GM19468 (cell line): ENCODE measurements around the gene MAD1L1.

Experiments used
- ATAC-seq: cut with Tn5 transposase; IDR thresholded peaks from one replicate; pipeline ENCODE4 v1.9.1; 2021; ENCODE audit warnings: mild to moderate bottlenecking, moderate library complexity, moderate number of reproducible peaks; ENCODE audit not compliant: unreplicated experiment; ENCODE audit errors: extremely low read depth

The MAD1L1 gene

GRCh38 chr7:1901431-1902210, 331.1 kb downstream of the MAD1L1 start:
- no peak for ATAC-seq

DNA sequence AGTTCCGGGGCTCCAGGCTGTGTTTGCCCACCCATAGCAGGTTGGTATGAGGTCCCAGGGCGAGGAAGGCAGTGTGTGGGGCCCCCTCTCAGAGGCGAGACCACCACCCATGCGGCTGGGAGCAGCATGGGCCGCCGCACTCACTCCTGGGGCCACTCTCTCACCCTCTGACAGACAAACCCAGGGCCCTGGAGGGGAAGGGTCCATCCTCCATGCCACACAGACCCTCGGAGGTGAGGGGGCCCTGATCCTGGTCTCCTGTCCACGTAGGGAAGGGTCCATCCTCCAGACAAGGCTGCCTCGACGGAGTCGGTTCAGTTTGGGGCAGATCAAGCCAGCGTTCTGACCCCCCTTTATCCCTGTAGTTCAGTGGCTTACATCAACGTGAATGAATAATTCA, 331.9 kb downstream of the MAD1L1 start:
- no peak for ATAC-seq

- no peak for ATAC-seq
These were observed 332.6 kb downstream of the MAD1L1 start for GRCh38 chr7:1899951-1900762.

DNA sequence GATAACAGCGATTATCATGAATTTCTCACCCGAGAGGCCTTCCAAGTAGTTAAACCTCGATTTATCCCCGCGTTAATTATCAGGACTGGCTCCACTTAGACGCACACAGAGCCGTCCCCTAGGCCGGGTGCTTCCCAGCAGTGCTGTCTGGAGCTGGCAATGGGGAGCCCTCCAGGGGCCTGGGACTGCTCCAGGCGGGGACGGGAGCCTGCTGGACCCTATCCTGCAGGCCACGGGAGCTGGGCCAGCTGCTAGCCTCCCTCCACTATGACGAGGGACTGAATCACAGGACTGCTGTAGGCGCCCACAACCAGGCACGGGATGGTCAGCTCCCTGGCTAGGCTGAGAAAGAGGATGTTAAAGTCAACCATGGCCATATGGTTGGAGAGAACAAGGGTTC, 333.5 kb downstream of the MAD1L1 start:
- ATAC-seq: no peak

- ATAC-seq: no peak
These were observed 334.0 kb downstream of the MAD1L1 start for GRCh38 chr7:1898628-1899185.

GRCh38 chr7:1897861-1898627, 334.7 kb downstream of the MAD1L1 start:
- ATAC-seq: no peak

DNA sequence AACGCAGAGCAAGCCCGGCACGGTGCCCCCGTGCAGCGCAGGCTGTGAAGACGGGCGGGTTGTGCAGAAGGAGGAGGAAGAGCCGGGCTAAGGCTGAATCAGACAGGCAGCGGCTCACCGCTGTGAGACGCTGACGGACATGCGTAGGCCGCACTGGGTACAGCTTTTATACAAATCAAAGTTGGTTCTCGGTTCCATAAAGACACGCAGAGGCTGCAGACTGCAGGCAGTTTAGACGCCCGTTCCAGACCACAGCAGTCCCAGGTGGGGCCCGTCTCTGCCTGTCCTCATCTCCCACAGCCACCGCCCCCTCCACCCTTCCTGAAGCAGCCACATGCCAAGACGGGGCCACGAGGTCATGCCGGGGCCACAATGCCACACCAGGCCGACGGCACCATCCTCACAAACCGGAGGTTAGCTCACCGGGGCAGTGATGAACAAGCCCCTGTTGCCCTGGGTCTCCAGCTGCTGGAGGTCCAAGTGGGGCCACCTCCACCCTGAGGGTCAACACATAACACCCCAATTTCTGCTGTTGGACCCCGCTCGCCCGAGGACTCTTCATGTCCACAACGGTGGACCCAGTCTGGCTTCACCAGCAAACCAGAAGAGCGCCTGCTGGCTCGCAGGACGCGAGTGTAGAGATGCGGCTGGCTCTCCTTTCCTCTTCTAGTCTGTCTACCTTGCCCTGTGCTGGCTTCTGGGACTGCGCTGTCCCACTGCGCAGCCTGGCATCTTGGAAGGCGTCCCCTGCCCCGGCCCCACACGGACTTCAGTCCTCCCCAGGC, 335.5 kb downstream of the MAD1L1 start:
- no peak for ATAC-seq

DNA sequence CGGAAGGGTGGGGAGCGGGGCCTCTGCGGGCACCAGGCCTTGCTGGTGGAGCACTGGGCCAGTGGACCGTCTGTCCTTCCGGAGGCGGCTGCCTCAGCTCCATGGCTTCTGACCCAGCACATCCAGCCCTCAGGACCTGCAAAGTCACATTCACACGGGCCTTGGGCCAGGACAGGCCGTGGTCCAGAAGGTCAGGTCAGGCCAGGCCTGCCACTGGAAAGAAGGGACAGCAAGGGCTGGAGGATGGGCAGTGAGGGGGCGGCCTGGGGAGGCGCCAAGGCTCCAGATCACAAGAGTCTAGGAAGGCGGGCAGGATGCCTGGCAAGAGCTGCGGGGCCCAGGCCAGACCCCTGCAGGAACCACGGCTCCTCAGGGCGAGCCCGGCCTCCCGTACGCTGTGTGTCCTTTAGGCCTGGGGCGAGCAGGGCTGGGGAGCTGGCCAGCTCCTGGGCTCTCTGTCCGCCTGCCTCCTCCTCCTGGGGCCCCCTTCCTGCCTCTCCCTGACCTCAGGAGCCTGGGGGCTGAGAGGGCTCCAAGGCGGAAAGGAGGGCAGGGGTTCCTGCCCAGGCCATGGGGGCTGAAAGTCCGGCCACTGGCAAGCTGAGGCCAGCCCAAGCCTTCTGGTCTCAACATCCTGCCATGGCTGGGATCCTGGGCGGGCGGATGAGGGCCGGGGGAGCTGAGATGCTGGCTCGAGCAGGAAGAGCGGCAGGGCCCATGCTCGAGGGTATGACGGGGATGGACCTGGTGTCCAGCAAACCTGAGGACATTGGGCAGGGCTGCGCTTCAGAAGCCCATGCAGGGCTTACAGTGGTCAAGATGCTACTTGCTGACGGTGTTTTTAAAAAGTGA, 336.9 kb downstream of the MAD1L1 start:
- ATAC-seq: no peak

DNA sequence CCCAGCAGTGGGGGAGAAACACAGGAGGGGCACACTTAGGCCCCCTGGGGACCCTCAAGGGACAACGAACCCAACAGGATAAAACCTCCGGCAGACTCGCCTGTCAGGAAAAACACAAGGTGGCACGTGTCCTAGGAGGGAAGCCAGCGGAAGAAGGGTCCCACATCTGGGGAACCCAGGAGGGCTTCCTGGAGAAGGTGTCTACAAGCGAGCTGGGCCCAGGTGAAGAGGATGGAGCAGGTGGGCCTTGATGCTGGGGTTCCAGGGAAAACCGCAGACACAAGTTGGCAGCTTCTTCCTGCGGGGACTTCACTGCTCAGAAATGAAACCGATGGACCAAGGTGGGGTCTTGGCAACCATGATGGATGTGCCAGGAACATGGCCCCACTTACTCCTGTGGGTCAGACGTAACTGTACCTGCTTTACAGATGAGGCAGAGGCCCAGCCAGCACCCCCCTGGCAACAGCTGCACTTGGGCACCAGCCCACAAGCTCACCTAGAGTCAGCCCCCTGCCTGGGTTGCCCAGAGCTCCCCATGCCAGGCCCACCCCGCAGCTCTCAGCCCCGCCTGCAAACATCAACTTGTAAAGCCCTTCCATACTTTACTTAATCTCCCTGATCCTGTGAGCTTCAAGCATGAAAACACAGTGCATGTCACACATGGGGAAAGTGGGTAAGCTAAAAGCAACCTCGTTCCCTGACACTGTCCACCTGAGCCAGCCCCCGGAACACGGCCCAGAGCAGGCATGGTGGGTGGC, 337.7 kb downstream of the MAD1L1 start:
- ATAC-seq: no peak

- no peak for ATAC-seq
These were observed 338.3 kb downstream of the MAD1L1 start for GRCh38 chr7:1894313-1894900.

DNA sequence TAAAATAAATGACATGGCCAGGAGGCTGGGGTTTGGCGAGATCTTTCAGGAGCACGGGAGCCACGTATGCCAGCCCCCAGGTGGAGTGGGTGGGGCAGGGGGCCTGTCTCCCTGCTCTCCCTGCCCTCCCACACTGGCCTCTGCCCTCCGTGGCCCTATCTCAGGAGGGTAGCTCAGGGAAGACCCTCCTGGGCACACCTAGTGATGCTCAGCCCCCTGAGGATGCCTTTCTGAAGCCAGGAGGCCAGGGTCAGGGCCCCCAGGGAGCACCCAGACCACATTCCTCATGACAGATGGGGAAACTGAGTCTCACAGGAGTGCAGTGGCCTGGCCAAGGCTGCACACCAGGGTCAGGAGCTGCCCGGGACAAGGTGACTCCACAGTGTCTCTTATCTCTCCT, 339.3 kb downstream of the MAD1L1 start:
- ATAC-seq: no peak

- ATAC-seq: no peak
These were observed 339.7 kb downstream of the MAD1L1 start for GRCh38 chr7:1893036-1893435.

GRCh38 chr7:1892011-1892965, 340.5 kb downstream of the MAD1L1 start:
- no peak for ATAC-seq

DNA sequence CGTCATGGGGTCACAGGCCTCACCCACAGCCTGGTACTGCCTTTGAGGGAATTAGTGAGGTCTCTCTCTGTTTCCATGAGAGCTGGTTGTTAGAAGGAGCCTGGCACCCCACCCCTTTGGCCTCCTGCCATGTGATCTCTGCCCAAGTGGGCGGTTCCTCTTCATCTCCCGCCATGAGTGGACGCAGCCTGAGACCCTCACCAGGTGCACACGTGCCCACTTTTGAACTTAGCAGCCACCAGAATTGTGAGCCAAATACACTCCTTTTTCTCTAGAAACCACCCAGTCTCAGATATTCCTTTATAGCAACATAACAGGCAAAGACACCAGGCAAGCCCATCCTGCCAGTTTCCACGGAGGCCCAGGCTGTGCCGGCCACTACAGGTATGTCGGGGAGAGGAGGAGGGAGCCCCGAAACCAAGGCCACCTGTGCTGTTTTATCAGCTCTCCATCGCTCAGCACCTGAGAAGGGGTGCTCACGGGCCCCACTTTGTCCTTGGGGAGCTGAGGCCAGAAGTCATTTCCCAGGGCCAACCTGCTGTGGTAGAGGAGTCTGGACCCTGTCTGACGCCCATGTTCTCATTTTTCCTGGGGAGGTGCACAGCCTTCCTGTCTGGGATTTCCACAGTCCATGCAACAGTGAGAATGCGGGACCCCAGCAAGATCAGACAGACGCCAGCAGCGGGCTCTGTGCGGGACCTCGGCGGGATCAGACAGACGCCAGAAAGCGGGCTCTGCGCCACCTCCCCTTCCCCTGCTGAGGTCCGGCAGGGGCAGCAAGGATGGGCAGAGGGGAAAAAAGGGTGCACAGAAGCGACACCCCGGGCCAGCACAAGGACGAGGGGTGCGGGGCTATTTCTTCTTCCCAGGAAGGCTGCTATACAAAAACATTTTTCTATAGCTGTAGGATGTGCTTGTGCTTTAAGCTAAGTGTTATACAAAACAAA, 342.2 kb downstream of the MAD1L1 start:
- ATAC-seq: no peak

DNA sequence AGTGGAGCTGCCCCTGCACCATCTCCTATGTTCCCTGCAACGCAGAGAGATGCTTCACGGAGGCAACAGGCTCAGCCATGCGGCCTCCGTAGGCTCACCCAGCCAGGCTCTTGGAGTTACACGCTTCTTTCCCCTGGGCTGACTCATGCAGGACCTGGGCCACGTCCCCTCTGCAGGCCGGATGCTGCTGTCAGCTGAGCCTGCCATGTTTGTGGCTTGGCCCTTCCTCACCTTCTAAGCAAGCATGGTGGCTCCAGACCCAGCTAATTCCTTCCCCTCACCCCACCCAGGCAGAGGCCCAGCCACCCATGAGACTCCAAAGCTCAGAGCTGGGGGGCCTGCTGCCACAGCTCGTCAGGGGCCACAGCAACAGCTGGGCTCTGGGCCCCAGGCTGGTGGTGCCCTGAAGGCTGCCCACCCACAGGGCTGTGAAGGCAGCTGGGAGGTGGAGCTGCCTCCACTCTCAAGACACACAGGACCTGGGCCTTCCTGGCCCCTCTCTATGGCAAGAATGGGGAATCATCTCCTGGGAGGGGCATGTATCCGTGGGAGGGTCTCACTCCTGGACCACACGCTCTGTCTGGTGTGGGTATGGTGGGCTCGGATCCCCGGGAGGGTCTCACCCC, 343.1 kb downstream of the MAD1L1 start:
- no peak for ATAC-seq
